C4-2B (cell line): ENCODE data around the gene GSG1.

Source experiments
- CTCF ChIP-seq: fragments of 450-650 bp; conservative IDR thresholded peaks from 2 replicates; pipeline ENCODE4 v1.5.1; 2017; ENCODE audit warnings: mild to moderate bottlenecking
- ZFX ChIP-seq: fragments of 450-650 bp; IDR thresholded peaks from 2 replicates; pipeline ENCODE4 v1.6.1; 2017

DNA sequence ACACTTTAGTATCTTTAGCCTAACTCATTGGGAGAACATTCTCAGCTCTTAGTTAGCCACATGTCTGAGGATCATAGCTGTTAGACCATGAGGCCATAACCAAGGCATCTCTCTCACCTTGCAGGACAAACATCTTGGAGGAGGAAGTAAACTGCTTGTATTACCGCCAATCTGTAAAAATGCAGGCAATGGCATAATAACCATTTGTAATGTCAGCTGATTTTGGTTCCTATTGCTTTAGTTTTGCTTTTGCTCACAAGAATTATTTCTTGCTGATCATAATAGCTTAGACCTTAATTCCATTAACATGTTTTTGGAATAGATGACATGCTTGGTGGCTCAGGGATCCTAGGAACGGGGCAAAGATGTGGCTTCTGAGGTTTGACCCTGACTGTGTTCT, 16.4 kb upstream of the GSG1 start:
- TF ChIP-seq CTCF = no peak
- no peak for TF ChIP-seq ZFX
